GM19324 (cell line): Measurements from ENCODE around the gene CEMIP2.
"Not testable (repeated sequence)": the region's sequence is repeated elsewhere in the genome, so short reads cannot be mapped to it uniquely, and the experiment has no call there.

ENCODE experiments used
- ATAC-seq: cut with Tn5 transposase; IDR thresholded peaks from one replicate; pipeline ENCODE4 v1.9.1; 2021; ENCODE audit warnings: mild to moderate bottlenecking, moderate library complexity; ENCODE audit not compliant: unreplicated experiment, low FRiP score

Gene CEMIP2

DNA sequence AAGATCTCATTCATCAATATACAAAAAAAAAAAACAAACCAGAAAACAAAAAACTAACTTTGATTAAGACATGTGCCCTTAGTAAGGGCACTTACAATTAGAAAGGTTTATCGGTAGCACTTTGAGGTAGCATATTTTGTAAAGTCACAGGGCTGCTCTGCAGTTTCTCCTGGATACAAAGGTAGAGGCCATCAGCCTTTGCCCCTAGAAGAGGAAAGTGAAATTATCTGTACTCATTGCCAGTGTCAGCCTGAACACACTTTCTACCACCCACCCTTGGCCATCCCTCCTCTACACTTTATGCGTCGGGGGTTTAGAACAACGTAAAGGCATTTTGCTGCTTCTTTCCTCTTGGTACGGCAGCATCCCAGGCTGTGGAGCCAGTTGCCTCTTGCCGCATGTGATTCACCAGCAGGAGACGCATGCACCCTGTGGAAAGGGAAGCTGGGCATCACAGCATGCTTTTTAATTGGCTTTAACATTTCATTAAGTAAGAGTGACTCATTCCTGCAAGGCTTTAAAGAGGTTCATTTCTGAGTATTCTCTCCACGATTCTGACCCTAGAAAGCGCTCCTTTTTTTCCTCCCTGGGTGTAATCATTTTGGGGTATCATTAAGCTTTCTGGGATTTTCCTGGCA is 84.6 kb downstream of the CEMIP2 start:
- ATAC-seq: no peak

DNA sequence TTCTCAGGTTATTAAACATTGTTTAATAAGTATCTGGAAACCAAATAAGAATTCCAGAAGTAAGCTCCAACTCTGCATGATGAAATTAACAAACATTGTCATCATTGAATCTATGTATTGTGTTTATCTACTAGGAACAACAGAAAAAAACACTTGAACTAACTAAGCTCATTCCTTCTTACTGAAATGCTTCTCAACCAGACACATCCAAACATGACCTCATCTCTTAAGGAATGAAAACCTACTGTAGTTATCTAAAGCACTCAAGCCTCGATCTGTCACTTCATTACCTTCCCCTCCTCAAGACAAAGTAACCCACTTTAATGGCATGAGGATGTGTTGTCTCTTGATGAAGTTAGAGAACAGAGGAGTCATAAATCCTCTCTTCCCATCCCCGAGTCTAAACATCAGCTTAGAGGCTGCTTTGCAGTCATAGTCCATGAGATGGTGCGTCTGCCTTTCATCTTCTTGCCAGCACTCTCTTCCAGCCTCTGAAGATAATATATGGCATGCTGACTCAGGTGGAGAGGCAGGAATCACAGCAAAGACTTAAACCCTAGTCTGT is 86.5 kb downstream of the CEMIP2 start:
- ATAC-seq: no peak

DNA sequence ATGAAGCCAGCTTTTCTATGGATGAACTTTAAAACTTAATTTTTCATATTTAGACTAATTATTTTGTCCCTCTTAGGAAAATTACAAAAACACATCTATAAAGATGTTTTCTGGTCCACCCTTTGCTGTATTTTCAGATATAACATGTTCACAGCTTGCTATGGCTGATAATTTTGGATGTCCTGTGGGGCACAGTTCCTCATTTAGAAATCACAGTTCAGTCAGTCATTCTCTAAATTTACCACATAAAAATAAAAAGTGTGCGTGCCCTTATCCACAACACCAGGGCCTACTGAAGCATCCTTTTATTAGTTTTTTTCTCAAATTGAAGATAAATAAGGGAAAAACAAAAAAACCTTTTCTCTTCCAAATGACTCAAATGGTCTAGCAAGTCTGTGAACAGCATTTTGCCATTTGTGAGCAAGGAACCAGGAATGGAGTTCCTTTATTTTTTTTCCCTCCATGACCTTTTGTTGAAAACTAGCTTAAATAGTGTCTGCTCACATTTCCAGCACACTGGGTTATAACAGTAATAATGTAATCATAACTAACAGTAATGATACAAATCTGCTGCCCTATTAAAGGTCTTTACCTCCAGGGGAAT is 87.1 kb downstream of the CEMIP2 start:
- ATAC-seq: no peak

DNA sequence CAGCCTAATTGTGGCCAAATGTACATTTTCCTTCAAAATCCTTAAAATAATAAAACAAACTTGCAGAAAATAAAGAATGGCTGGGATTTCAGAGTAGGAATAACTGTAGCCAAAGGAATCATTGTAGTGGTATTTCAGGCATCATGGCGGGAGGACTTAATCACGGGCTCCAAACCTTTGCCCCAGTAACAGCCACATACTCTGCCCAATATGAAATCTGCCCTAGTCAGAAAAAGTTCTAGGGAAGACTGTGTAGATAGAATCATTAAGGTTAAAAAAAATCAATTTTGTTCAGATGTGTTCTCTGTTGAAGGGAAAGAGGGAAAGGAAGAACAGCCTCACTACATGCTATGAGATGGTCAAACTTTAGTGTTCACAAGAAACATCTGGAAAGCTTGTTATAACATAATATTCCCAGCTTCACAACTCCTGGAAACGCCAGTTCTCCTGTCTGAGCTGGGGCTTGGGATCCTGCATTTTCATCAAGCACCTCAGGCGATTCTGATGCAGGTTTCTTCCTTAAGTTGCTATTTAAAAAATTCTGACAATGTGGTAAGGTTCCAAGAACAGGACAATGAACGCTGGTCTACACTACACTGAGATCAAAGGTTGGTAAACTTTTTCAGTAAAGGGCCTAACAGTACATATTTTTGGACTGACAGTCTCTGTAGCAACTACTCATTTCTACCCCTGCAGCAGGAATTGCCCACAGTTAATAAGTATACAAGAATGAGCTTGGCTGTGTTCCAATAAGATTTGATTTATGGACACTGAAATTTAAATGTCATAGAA is 87.9 kb downstream of the CEMIP2 start:
- no peak for ATAC-seq

DNA sequence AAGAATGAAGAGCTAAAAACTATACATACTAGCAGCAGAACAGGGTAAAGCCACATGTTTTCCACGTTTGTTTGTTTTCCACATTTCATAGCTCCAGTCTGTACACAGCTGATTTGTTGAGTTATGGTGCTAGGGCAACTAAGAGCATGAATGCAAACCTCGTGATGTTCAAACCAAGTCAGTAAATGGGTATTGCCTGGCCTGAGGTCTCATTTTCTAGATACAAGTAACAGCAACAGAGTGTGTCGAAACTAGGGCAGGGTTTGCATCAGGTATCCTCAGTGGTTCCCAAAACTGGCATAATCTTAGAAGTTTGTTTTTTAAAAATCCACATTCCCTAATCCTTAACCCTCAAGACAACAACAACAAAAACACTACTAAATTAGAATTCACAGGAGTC is 89.3 kb downstream of the CEMIP2 start:
- ATAC-seq: no peak

DNA sequence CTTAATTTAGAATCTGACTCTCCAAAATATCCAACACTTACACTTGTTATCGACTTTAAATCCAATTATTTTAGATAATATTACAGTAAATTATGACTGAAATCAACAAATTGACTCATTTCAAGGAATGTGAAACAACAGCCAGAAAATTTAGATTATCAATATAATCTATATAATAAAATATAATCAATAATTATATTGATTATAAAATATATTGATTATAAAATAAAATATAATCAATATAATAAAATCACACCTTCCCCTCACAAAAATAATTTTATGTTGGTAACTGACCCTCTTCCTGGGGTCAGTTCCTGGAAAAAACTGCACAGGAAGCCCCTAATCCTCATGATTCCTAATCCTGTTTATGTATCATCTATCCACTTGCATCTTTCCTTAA is 91.1 kb downstream of the CEMIP2 start:
- no peak for ATAC-seq

DNA sequence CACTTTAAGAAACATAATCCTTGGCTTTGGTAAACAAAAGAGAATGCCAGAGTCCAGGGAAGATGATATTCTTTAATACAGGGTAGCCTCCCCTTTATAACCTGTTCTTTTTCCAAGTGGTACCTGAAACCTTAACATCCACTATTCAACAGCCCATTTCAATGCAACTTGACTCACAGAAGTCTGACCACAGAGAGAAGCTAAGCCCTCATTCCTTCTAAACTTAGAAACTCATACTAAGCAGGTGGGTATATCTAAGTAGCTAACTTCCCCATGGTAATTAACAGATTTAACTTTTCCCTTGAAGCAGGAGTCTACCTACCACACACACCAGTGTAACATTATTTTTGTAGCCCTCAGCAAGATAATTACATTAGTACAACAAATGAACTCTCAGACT is 91.9 kb downstream of the CEMIP2 start:
- no peak for ATAC-seq

DNA sequence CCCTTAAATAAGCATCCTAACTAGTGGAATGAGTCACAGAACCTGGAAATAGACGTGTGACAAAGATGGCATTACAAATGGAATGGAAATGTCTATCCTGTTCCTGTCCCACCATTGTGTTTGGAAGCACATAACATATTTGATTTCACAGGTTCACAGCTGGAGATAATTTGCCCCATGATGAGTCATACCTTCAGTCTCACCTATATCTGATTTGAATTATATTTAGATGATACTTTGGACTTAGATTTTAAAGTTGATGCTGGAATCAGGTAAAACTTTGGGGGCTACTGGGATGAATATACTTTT is 92.5 kb downstream of the CEMIP2 start:
- ATAC-seq: no peak

DNA sequence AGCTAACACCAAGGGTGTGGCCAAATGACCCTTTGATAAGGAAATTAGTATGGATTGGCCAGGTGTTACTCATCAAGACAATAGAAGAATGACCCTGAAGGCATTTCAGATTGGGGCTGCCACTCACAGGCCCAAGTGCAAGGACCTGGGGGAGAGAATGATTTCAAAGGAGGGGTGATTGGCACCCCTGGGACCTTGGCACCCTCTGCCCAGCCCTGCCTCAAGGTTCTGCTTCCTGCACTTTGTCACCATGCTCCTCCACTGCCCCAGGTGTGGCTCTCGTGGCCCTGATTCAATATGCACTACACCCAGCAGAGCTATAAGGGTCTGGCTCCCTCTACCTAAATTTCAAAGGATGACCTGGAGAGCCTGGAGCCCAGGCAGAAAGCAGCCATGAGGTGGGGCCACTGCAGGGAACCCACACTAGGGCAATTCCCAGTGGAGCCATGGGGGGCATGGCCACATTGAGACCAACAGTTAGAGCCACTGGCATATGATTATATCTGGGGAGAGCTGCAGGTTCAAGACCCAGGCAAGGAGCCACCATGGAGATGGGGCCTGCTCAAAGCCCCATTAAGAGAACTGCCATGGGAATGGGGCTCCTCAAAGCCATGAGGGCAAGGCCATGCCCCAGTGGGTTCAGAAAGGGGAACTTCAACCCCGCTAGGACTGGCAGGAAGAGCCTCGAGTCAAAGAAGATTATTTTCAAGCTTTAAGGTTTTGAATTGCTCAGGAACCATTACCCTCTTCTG is 93.0 kb downstream of the CEMIP2 start:
- no peak for ATAC-seq

DNA sequence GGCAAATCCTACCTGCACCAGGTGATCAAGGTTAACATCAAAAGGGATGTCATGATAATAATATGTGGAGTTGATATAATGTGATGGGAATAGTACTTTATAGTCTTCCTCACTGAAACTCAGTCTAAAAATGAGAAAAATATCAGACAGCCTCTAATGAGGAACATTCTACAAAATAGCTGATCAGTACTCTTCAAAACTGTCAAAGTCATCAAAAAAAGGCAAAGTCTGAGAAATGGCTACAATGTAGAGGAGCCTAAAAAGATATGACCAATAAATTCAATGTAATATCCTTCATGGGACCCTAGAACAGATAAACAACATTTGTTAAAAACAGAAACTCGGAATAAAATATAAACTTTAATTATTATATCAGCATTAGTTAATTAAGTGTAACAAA is 95.7 kb downstream of the CEMIP2 start:
- no peak for ATAC-seq

DNA sequence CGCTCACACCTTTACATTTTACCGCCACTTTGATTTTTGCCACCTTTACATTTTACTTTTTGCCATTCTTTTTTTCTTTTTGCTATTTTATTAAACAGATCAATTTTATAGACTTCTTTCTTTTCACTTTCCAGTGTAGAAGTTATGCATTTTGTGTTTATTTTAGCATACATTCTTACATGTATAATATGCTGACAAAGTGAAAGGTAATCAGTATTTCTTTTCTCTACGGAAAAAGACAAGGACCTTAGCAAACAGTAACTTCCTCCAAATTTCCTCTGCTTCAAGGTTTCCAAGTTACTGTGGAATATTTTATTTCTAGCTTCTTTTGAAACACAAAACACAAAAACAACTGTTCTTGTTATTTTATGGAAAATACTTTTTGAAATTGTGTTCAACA is 97.0 kb downstream of the CEMIP2 start:
- ATAC-seq: no peak

DNA sequence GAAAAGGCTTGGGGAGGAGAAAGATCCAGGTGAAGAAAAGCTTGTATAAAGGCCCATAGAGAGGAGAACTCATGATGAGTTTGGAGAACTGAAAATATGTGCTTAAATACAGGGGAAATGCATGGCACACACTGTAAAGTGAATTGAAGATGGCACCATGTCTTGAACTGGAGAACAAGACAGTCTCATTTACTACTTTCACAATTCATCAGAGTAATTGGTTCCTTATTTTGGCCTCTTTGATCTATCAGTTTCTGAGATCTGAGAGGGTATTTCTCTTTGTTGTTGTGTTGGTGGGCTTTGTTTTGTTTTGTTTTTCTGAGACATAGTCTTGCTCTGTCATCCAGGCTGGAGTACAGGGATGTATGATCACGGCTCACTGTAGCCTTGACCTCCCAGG is 98.2 kb downstream of the CEMIP2 start:
- ATAC-seq: no peak

DNA sequence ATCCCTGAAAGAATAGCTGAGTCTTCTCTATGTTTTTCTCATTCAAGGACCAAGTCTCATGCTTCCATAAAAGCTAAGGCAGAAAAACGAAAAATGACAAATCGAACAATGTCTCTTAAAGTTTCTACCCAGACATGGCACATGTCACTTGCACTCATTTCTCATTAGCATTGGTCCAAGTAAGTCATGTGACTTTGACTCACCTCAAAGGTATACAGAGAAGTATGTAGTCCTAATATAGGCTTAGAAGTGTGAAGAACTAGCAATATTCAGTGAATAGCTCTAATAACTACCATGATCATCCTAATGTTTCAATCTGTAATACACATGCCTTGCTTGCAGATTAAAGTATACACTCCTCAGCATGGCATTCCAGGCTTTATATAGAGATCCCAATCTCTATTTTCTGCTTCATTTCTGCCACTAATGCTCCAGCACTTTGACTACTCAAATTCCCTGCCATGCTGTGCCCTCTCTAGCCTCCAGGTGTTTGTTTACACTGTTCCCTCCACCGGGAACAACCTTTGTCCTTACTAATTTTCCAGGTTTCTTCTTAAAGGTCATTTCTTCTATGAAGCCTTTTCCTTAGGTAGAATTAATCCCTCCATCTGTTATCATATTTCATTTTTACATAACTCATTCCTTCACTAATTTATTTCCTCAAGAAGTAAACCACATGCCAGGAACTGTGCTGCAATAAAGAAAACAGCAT is 98.9 kb downstream of the CEMIP2 start:
- ATAC-seq: no peak

DNA sequence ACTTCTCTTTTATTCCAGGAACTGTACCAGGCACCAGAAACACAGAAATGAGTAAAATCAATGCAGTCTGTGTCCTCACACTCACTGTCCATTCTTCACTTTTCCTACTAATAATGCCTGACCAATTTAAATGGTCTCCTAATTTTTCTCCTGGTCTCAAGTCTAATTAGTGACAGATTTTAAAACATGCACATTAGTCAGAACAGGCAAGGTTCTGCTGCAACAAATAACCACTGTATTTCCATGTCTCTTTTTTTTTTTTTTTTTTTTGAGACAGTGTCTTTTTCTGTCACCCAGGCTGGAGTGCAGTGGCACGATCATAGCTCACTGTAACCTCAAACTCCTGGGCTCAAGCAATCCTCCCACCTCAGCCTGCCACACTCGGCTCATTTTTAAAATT is 99.6 kb downstream of the CEMIP2 start:
- no peak for ATAC-seq

DNA sequence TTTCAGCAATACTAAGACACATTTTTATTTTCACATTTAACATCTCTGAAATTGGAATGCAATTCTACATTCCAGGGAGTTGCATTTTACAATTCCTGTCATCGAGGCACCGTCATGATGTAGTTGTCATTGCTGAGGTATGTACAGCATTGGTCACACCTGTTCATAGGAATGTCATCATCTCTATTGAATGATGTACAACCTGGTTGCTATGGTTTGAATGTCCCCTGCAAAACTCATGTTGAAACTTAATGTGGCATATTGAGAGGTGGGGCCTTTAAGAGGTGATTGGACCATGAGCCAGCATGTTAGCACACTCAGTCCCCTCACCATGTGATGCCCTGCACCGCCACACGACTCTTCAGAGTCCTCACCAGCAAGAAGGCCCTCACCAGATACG is 103.1 kb downstream of the CEMIP2 start:
- no peak for ATAC-seq

DNA sequence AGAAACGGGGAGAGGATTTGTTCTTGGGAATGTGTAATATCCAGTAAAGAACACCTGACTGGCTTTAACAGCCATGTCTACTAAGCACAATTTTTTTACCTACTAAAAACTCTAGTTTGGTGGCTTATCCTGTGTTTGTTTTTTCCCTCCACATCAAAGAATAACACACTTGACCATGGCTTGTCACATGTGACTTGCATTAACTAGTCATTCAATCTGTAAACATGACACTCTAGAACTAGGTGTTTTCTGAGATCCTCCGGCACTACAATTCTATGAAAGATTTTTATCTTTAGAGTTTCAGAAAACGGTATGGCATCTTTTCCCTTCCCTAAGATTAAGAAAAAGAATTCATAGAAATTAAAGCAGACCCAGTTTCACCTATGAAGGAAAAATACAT is 103.7 kb downstream of the CEMIP2 start:
- ATAC-seq: no peak

DNA sequence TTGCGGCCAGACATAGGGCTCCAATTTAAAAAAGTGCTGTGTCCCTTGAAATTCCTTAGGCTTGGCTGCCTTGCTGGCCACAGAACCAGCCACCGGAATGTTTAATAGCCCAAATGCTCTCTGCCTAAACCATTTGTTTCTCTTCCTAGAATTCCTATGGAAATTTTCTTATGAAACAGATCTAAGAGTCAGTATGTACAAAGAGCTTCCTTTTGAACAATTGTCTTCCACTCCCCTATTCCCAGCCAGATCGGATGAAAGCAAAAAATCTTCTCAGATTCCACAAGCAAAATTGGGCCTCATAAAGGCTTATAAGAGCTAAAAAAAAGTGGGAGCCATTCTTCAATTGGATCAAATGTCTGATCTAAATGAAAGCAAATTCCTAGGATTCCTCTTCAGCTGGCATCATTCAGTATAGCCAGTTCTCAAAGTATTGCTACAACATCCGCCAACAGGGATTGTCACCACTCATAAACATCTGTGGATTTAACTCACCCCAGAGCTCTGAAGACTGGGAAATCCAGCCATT is 104.3 kb downstream of the CEMIP2 start:
- no peak for ATAC-seq

DNA sequence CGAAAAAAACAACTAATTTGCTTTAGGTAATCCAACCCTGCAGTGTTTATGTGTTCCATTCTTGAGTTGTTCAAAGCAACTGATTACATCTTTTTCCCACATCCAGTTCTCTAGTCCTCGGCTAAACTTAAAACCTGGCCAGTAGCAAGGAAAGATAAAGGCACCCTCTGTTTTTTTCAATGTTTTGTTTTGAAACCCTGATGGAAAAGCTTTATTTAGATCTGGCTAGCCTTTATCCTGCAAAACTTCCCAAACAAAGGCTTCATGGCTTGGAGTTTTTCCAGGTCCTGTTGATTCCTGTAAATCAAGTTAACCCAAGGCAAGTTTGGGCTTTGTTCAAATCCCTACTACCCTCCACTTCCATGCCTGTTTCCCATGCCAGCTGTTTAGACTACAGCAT is 105.1 kb downstream of the CEMIP2 start:
- ATAC-seq: no peak

DNA sequence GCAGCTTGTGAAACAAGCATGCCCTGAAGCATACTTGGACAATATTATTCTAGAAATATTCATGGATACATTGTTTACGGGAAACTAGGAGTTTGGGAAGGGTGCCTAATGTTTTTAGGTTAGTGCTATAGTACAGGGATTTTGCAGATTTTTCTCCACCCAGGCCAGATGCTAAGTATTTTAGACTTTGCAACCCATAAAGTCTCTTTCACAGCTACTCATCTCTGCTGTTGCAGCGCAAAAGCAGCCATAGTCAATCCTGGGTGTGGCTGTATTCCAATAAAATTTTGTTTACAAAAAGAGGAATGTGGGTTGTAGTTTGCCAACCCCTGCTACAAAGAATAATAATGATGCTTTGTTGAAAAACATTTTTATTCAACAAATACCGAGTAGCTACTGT is 106.2 kb downstream of the CEMIP2 start:
- no peak for ATAC-seq

DNA sequence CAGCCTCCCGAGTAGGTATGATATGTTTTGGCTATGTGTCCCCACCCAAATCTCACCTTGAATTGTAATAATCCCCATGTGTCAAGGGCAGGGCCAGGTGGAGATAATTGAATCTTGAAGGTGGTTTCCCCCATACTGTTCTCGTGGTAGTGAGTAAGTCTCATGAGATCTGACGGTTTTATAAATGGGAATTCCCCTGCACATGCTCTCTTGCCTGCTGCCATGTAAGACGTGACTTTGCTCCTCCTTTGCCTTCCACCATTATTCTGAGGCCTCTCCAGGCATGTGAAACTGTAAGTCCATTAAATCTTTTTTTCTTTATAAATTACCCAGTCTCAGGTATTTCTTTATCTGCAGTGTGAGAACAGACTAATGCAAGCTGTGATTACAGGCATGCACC is 111.0 kb downstream of the CEMIP2 start:
- not testable (repeated sequence) for ATAC-seq
